Liver (tissue), 3 donors: ENCODE results near the gene EXOC6B.

Source experiments
- ATF3 ChIP-seq: IDR thresholded peaks from 2 replicates; pipeline ENCODE4 v1.6.1; 2016; ENCODE audit warnings: antibody characterized with exemption
- CTCF ChIP-seq: fragments of 150-350 bp; IDR thresholded peaks from 2 replicates; pipeline ENCODE4 v1.5.1; 2017; ENCODE audit warnings: improper control_type of control experiment, low read depth, low read length; ENCODE audit not compliant: missing input control
- EGR1 ChIP-seq, 2 donors: IDR thresholded peaks; 2 replicates each; pipeline ENCODE4 v1.6.1; 2016 to 2018; ENCODE audit warnings: antibody characterized with exemption in 2 of 2, low read depth in 2 of 2
- GABPA ChIP-seq, 2 donors: IDR thresholded peaks in 1 of 2; conservative IDR thresholded peaks in 1 of 2; 2 replicates each; pipeline ENCODE4 v1.6.1; 2016; ENCODE audit warnings: antibody characterized with exemption in 2 of 2, mild to moderate bottlenecking in 1 of 2, moderate library complexity in 1 of 2
- JUND ChIP-seq, 2 donors: IDR thresholded peaks; 2 replicates each; pipeline ENCODE4 v1.6.1; 2016; ENCODE audit warnings: antibody characterized with exemption in 2 of 2
- MAX ChIP-seq: IDR thresholded peaks from 2 replicates; pipeline ENCODE4 v1.6.1; 2016; ENCODE audit warnings: antibody characterized with exemption
- NR2F2 ChIP-seq: IDR thresholded peaks from 2 replicates; pipeline ENCODE4 v1.6.1; 2016; ENCODE audit warnings: antibody characterized with exemption
- RAD21 ChIP-seq, 2 donors: IDR thresholded peaks; 2 replicates each; pipeline ENCODE4 v1.6.1; 2016; ENCODE audit warnings: antibody characterized with exemption in 2 of 2, mild to moderate bottlenecking in 2 of 2
- REST ChIP-seq: IDR thresholded peaks from 2 replicates; pipeline ENCODE4 v1.6.1; 2016; ENCODE audit warnings: antibody characterized with exemption, mild to moderate bottlenecking
- RXRA ChIP-seq, 2 donors: IDR thresholded peaks; 2 replicates each; pipeline ENCODE4 v1.6.1; 2017 to 2018; ENCODE audit warnings: antibody characterized with exemption in 2 of 2, mild to moderate bottlenecking in 1 of 2
- SP1 ChIP-seq: IDR thresholded peaks from 2 replicates; pipeline ENCODE4 v1.6.1; 2018; ENCODE audit warnings: antibody characterized with exemption, mild to moderate bottlenecking
- TAF1 ChIP-seq: conservative IDR thresholded peaks from 2 replicates; pipeline ENCODE4 v1.6.1; 2016; ENCODE audit warnings: antibody characterized with exemption, mild to moderate bottlenecking
- YY1 ChIP-seq: IDR thresholded peaks from 2 replicates; pipeline ENCODE4 v1.6.1; 2016; ENCODE audit warnings: antibody characterized with exemption, mild to moderate bottlenecking
- ZBTB33 ChIP-seq: IDR thresholded peaks from 2 replicates; pipeline ENCODE4 v1.6.1; 2016; ENCODE audit warnings: antibody characterized with exemption
- donor health status: healthy.
- donor health status: healthy.

GRCh38 chr2:72139471-72139873, 686.4 kb downstream of the EXOC6B start:
- TF ChIP-seq YY1 (no peak), CTCF (no peak), EGR1 (IDR thresholded peaks at IDR 0.05; ENCODE audit: low read depth in 2 of 2) (no peak), ZBTB33 (no peak), GABPA (IDR thresholded peaks at IDR 0.05 in 1 of 2, conservative IDR thresholded peaks at IDR 0.05 in 1 of 2) (no peak), ATF3 (no peak), REST (no peak), SP1 (no peak), TAF1 (no peak), RAD21 (IDR thresholded peaks at IDR 0.05) (no peak), JUND (IDR thresholded peaks at IDR 0.05) (no peak), MAX (no peak), RXRA (IDR thresholded peaks at IDR 0.05) (no peak), NR2F2 (no peak)
